LNCAP (cell line): ENCODE data around the gene NFIA.

Experiments used
- TF ChIP-seq, protein P1 (sequence below): fragments of 450-650 bp; IDR thresholded peaks from 2 replicates; pipeline ENCODE4 v1.5.1; 2017; ENCODE audit warnings: mild to moderate bottlenecking

NFIA gene

DNA sequence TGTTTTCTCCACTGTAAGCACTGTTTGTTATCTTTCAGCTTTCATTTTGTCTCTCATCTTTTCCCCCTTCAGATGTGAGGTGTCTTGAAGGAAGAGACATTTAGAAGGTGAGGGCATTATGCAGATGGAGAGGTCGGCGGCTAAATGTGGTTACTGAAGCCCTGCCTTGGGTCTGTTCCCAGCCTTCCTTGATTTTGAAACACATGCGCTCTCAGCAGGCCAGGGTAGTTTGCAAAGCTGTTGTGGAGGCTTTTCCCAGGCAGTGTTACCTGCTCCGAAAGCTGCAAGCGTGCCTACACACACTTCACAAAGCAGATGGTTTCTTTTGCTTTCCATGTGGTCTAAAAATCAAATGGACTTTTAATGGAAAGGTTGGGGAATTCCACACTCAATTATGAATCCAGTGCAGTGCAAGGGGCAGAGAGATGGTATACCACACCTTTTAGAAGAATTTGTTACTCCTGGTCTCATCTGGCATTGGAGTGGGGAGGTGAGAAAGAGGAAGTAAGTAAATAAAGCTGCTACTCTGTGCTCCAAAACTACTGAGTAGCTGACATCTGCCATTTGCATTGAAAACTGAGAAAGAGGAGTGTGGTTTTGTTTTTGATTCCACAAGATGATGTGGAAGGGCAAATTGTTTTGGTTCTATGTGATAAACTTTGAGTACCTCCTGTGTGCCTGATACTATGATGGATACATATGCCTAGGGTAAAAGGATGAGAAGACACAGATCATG is 91.9 kb downstream of the NFIA start:
- TF ChIP-seq, protein P1, sequence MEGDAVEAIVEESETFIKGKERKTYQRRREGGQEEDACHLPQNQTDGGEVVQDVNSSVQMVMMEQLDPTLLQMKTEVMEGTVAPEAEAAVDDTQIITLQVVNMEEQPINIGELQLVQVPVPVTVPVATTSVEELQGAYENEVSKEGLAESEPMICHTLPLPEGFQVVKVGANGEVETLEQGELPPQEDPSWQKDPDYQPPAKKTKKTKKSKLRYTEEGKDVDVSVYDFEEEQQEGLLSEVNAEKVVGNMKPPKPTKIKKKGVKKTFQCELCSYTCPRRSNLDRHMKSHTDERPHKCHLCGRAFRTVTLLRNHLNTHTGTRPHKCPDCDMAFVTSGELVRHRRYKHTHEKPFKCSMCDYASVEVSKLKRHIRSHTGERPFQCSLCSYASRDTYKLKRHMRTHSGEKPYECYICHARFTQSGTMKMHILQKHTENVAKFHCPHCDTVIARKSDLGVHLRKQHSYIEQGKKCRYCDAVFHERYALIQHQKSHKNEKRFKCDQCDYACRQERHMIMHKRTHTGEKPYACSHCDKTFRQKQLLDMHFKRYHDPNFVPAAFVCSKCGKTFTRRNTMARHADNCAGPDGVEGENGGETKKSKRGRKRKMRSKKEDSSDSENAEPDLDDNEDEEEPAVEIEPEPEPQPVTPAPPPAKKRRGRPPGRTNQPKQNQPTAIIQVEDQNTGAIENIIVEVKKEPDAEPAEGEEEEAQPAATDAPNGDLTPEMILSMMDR, result no peak

DNA sequence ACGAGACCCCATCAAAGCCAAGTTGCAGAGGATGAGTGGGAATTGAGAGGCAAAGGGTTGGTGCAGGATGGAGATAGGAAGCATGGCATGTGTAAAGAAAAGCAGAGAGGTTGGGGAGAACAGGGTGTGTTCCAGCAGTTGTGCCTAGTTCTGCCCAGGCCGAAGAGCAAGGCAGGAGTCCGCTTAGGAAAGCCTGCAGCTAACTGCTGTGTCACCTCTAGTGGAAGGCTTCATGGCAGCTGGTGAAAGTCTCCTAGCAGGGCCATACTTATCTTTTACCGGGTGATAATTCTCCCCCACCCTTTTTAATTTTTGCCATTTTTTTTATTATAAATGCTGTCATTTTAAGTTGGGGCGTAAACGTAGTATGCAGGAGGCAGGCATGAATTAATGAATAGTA is 93.6 kb downstream of the NFIA start:
- TF ChIP-seq, protein P1, result no peak

DNA sequence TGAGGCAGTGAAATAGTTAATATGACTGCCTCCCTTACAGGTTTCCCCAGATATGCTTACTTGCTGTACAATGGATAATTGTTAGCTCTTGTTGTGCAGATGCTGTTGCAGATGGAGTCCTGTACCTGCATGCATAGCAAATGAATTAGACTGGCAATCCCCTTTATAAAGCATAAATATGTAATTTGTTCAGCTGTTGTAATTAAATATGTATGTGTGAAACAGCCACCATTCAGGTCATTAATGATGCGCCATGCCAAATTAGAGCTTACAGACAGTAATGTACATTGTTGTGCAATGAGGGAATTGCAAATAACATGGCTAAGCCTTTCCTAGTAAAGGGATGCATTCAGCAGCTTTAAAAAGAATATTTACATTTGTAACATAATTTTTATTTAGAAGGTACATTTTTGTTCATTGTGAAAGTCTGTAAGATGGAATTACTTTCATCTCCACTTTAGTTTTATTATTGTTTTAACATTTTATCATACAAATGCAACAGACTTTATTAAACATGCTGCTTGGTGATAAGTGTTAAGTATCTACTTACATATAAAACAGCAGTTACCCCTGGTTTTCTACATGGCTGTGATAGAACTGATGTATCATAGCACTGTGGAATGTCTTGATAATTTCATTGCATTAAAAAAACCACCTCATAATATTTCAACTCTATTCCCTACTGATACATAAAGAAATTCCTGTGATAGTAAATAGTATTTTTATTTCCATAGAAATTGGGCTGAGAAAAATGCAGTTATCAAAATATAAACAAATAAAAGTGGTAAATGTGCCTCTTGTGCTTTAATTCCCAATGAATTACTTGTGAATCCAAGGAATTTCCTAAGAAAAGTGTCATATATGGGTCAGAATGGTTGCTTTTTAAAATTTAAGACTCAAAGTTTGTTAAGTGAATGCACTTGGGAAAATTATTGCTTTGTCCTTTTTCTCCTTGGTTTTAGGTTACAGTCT is 99.0 kb downstream of the NFIA start:
- TF ChIP-seq, protein P1, result no peak

DNA sequence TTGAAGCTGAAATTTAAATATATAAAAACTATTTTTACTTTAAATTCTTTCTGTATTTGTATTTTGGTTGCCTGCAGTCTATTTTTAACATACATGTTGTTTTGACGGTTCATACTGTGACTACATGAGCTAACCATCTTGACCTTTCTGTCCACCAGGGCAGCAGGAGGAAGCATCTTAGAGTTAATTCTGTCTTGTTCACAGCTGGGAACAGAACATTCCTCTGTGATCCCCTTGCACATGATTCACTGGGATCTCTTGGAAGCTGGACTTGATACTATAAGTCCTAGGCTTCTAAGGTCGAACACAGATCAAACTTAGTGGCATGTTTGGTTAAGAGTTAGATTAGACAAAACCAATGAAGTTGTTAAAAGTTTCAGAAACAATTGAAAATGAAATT is 99.7 kb downstream of the NFIA start:
- TF ChIP-seq, protein P1, result no peak

DNA sequence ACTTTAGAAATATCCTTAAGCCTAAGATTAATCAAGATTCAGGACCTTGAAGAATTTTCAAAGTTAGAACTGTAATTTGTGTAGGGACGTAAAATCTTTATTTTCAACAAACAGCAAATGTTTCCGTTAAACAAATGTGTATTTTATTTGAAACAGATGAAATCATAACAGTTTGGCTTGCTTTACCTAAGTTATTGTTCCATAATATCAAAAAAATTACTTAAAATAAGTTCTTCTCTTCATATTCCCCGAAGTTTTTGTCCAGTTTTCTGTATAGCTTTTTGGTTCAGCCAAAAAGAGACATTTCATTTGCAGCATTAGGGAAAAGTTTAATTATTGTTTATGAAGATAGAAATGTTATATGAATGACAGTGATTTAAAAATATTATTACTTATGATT is 100.1 kb downstream of the NFIA start:
- TF ChIP-seq, protein P1, result no peak

DNA sequence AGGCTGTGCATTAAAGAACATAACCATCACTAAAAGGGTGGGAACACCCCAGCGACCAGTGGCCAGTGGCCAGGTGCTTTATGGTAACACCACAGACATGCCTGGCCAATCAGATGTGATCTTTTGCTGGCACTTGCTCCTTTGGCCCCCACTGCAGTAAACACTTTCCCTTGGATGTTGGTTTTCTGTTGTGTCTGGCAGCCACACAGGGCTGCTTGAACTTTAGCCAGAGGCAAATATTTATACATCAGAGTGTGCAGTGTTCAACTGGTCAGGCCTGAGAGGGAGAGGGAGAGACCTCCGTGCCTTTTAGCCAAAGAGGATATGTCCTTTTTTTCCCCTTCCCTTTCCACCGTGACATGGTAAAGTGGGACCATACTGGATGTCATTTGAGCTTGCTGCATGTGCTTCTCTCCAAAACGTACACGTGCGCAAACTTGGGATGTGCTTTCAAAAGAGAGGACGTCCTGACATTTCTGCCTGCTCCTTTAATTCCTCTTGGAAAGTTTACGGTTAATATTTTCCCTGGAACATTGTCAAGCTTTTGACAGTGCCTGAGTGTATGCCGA is 101.2 kb downstream of the NFIA start:
- TF ChIP-seq, protein P1, result no peak

DNA sequence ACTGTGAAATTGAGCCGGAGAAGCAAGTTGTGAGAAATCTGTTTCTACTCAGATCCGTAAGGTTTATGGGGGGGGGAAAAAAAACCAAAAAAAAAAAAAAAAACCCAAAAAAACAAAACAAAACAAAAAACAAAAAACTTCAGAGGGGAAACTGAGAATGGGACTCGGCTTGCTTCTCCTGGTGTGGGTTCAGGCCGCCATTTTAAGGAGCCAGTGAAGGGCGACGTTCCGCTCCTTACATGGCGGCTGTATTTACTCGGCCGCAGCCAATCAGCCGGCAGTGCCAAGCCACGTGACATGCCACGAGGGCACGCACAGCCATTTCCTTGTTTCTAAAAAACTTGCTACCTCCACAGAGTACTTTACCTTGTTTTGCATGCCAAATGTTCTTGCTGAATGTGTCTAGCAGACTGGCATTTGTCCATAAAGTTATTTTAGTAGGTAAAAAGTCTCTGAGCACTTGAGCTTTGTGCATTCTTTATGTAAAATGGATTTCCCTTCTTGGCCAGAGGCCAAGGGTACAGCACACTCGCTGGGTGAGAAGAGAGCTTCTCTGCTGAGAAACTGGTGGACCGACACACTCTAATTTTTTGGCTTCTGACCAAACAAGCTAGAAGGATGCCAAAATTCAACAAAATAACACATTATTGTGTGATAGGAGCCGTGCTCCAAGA is 101.8 kb downstream of the NFIA start:
- TF ChIP-seq, protein P1, result no peak
